K562 (cell line): ENCODE results near the gene NRARP. TPM values are rescaled to one million over a fixed set of nuclear protein-coding genes. Genes with fewer than 3 reads are reported as not detected.

ENCODE experiments used
- EGR1 ChIP-seq: fragments of 450-650 bp; conservative IDR thresholded peaks from 2 replicates; pipeline ENCODE4 v1.6.1; 2017; ENCODE audit warnings: mild to moderate bottlenecking
- polyA plus RNA-seq, 8 experiments: library from polyadenylated mRNA; depleted of rRNA in 4 of 8; stranded (reverse) in 5 of 8; unstranded in 3 of 8; fragments of >200 nt; fragmentation: Nextera tagmentation in 2 of 8; fragmentation: Illumina TruSeq in 1 of 8; extraction: Ambion mirVana in 2 of 8; extraction: Trizol in 1 of 8; gene quantifications; 2 replicates each; pipeline versions ENCODE4 v1.2.1 to v1.2.3, GENCODE V29; 2011 to 2014; ENCODE audit warnings: inconsistent platforms in 1 of 8, missing spikeins in 1 of 8
- total RNA-seq, 7 experiments: library from RNA; depleted of rRNA in 6 of 7; stranded (reverse); fragments of >200 nt in 6 of 7; fragmentation: Illumina TruSeq in 2 of 7; extraction: Trizol in 2 of 7; gene quantifications; 2 replicates each; pipeline versions ENCODE4 v1.2.1 to v1.2.3, GENCODE V29; 2011 to 2021; ENCODE audit warnings: low replicate concordance in 1 of 7
- TF ChIP-seq, protein P1 (sequence below): fragments of 250-450 bp; sonication (Bioruptor Pico); IDR thresholded peaks from 2 replicates; pipeline ENCODE4 v1.4.0; 2020
- TF ChIP-seq, protein P2 (sequence below): sonication (generic); formaldehyde crosslinking; IDR thresholded peaks from 2 replicates; pipeline ENCODE4 v1.8.0; 2022; ENCODE audit warnings: mild to moderate bottlenecking, missing genetic modification reagents
- TF ChIP-seq, protein P3 (sequence below): fragments of 450-650 bp; IDR thresholded peaks from 2 replicates; pipeline ENCODE4 v1.6.1; 2016
- TF ChIP-seq, protein P4 (sequence below): sonication (generic); formaldehyde crosslinking; IDR thresholded peaks from 2 replicates; pipeline ENCODE4 v1.5.0; 2020; ENCODE audit warnings: missing genetic modification reagents

Gene NRARP
- total and polyA plus RNA-seq, 9 of the 15 experiments (the other 6 are each of a cell fraction or from before 2014, with no cell fraction given), result 2.0 to 24.5 (median 7.2) TPM; not detected in 2

DNA sequence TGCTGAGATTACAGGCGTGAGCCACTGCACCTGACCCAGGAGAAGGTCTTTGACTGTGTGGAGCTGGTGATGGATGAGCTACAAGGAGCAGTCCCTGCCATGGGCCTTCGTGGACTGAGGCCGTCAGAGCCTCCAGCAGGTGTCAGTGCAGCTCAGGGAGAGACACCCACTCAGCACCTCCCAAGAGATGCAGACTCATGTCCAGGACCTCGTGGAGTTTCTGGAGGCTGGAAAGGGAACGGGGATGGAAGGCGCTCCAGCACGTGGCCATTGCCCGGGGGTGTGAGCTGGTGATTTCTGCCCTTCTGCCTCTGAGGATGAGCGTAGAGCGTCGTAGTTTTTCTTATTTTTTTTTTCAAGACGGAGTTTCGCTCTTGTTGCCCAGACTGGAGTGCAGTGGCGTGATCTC lies 15.1 kb downstream of the NRARP start (continued):
- TF ChIP-seq, protein P1, sequence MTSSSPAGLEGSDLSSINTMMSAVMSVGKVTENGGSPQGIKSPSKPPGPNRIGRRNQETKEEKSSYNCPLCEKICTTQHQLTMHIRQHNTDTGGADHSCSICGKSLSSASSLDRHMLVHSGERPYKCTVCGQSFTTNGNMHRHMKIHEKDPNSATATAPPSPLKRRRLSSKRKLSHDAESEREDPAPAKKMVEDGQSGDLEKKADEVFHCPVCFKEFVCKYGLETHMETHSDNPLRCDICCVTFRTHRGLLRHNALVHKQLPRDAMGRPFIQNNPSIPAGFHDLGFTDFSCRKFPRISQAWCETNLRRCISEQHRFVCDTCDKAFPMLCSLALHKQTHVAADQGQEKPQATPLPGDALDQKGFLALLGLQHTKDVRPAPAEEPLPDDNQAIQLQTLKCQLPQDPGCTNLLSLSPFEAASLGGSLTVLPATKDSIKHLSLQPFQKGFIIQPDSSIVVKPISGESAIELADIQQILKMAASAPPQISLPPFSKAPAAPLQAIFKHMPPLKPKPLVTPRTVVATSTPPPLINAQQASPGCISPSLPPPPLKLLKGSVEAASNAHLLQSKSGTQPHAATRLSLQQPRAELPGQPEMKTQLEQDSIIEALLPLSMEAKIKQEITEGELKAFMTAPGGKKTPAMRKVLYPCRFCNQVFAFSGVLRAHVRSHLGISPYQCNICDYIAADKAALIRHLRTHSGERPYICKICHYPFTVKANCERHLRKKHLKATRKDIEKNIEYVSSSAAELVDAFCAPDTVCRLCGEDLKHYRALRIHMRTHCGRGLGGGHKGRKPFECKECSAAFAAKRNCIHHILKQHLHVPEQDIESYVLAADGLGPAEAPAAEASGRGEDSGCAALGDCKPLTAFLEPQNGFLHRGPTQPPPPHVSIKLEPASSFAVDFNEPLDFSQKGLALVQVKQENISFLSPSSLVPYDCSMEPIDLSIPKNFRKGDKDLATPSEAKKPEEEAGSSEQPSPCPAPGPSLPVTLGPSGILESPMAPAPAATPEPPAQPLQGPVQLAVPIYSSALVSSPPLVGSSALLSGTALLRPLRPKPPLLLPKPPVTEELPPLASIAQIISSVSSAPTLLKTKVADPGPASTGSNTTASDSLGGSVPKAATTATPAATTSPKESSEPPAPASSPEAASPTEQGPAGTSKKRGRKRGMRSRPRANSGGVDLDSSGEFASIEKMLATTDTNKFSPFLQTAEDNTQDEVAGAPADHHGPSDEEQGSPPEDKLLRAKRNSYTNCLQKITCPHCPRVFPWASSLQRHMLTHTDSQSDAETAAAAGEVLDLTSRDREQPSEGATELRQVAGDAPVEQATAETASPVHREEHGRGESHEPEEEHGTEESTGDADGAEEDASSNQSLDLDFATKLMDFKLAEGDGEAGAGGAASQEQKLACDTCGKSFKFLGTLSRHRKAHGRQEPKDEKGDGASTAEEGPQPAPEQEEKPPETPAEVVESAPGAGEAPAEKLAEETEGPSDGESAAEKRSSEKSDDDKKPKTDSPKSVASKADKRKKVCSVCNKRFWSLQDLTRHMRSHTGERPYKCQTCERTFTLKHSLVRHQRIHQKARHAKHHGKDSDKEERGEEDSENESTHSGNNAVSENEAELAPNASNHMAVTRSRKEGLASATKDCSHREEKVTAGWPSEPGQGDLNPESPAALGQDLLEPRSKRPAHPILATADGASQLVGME (CRISPR knock-in tag), result no peak
- peak; percentile 75 for TF ChIP-seq EGR1
- TF ChIP-seq, protein P2, sequence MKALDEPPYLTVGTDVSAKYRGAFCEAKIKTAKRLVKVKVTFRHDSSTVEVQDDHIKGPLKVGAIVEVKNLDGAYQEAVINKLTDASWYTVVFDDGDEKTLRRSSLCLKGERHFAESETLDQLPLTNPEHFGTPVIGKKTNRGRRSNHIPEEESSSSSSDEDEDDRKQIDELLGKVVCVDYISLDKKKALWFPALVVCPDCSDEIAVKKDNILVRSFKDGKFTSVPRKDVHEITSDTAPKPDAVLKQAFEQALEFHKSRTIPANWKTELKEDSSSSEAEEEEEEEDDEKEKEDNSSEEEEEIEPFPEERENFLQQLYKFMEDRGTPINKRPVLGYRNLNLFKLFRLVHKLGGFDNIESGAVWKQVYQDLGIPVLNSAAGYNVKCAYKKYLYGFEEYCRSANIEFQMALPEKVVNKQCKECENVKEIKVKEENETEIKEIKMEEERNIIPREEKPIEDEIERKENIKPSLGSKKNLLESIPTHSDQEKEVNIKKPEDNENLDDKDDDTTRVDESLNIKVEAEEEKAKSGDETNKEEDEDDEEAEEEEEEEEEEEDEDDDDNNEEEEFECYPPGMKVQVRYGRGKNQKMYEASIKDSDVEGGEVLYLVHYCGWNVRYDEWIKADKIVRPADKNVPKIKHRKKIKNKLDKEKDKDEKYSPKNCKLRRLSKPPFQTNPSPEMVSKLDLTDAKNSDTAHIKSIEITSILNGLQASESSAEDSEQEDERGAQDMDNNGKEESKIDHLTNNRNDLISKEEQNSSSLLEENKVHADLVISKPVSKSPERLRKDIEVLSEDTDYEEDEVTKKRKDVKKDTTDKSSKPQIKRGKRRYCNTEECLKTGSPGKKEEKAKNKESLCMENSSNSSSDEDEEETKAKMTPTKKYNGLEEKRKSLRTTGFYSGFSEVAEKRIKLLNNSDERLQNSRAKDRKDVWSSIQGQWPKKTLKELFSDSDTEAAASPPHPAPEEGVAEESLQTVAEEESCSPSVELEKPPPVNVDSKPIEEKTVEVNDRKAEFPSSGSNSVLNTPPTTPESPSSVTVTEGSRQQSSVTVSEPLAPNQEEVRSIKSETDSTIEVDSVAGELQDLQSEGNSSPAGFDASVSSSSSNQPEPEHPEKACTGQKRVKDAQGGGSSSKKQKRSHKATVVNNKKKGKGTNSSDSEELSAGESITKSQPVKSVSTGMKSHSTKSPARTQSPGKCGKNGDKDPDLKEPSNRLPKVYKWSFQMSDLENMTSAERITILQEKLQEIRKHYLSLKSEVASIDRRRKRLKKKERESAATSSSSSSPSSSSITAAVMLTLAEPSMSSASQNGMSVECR (CRISPR knock-in tag), result no peak
- TF ChIP-seq, protein P3, sequence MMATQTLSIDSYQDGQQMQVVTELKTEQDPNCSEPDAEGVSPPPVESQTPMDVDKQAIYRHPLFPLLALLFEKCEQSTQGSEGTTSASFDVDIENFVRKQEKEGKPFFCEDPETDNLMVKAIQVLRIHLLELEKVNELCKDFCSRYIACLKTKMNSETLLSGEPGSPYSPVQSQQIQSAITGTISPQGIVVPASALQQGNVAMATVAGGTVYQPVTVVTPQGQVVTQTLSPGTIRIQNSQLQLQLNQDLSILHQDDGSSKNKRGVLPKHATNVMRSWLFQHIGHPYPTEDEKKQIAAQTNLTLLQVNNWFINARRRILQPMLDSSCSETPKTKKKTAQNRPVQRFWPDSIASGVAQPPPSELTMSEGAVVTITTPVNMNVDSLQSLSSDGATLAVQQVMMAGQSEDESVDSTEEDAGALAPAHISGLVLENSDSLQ, result no peak
- TF ChIP-seq, protein P4, sequence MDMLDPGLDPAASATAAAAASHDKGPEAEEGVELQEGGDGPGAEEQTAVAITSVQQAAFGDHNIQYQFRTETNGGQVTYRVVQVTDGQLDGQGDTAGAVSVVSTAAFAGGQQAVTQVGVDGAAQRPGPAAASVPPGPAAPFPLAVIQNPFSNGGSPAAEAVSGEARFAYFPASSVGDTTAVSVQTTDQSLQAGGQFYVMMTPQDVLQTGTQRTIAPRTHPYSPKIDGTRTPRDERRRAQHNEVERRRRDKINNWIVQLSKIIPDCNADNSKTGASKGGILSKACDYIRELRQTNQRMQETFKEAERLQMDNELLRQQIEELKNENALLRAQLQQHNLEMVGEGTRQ (CRISPR knock-in tag), result no peak
